Measurements from ENCODE around the gene IL12RB2. TPM values are rescaled to one million over a fixed set of nuclear protein-coding genes. Genes with fewer than 3 reads are reported as not detected.

IL12RB2 gene
- total RNA-seq, 1 donor from 2014 or later = 0.06 TPM

- no peaks in the 10 kb centered on the region for H4K20me1 ChIP-seq (ENCODE audit: low read depth)
- Mint-ChIP-seq H3K9me3 (no peaks in the 10 kb centered on the region), H3K27ac (no peak overlapping the region), H3K36me3 (no peaks in the 10 kb centered on the region), H3K27me3 (ENCODE audit: insufficient read depth, low read depth) (peaks cover 7% of the 10 kb centered on the region), H3K4me1 (peaks cover 4% of the 10 kb centered on the region), H3K4me3 (no peak overlapping the region)
- no peaks in the 10 kb centered on the region for H3K79me2 ChIP-seq (ENCODE audit: low read depth)
- H2AFZ ChIP-seq (replicated peaks) = peak overlapping the region; percentile 81
- H3K27ac ChIP-seq = no peak overlapping the region
- no peaks in the 10 kb centered on the region for H3K27me3 ChIP-seq
- H3K4me2 ChIP-seq = peak overlapping the region; percentile 28
- H3K9ac ChIP-seq = no peak overlapping the region
- no peaks in the 10 kb centered on the region for H3K4me1 ChIP-seq
- DNase-seq (ENCODE audit: low spot score) = peak; percentile 79
- H3K36me3 ChIP-seq = no peaks in the 10 kb centered on the region
- H3F3A ChIP-seq (ENCODE audit: low read depth) = no peaks in the 10 kb centered on the region
- H3K9me3 ChIP-seq (ENCODE audit: low read depth) = no peaks in the 10 kb centered on the region
- TF ChIP-seq EZH2phosphoT487 (IDR thresholded peaks at IDR 0.05) = no peak
- TF ChIP-seq CTCF (IDR thresholded peaks at IDR 0.05) = peak; percentile 81
- no peak for TF ChIP-seq EZH2 (IDR thresholded peaks at IDR 0.05)
- no peak overlapping the region for H3K4me3 ChIP-seq
Observed at GRCh38 chr1:67347688-67348472, 40.2 kb downstream of the IL12RB2 start.

- Mint-ChIP-seq H3K36me3 (no peaks in the 10 kb centered on the region), H3K27me3 (ENCODE audit: insufficient read depth, low read depth) (peaks cover 5% of the 10 kb centered on the region), H3K27ac (no peak overlapping the region), H3K4me3 (no peak overlapping the region), H3K9me3 (no peaks in the 10 kb centered on the region), H3K4me1 (peaks cover 4% of the 10 kb centered on the region)
- no peaks in the 10 kb centered on the region for H3K36me3 ChIP-seq
- H4K20me1 ChIP-seq (ENCODE audit: low read depth) = no peaks in the 10 kb centered on the region
- H3F3A ChIP-seq (ENCODE audit: low read depth) = no peaks in the 10 kb centered on the region
- no peak for TF ChIP-seq EZH2 (IDR thresholded peaks at IDR 0.05)
- TF ChIP-seq EZH2phosphoT487 (IDR thresholded peaks at IDR 0.05) = no peak
- TF ChIP-seq CTCF (IDR thresholded peaks at IDR 0.05) = no peak
- no peak overlapping the region for H3K9ac ChIP-seq
- no peak overlapping the region for H3K4me3 ChIP-seq
- H3K27me3 ChIP-seq = no peaks in the 10 kb centered on the region
- H3K9me3 ChIP-seq (ENCODE audit: low read depth) = no peaks in the 10 kb centered on the region
- H3K4me1 ChIP-seq = no peaks in the 10 kb centered on the region
- H3K4me2 ChIP-seq = no peak overlapping the region
- no peaks in the 10 kb centered on the region for H3K79me2 ChIP-seq (ENCODE audit: low read depth)
- DNase-seq (ENCODE audit: low spot score) = no peak
- H3K27ac ChIP-seq = no peak overlapping the region
- H2AFZ ChIP-seq (replicated peaks) = no peak overlapping the region
Observed at GRCh38 chr1:67348586-67349252, 41.0 kb downstream of the IL12RB2 start.

GRCh38 chr1:67350783-67351182 is 43.1 kb downstream of the IL12RB2 start:
- Mint-ChIP-seq H3K4me3 (no peak overlapping the region), H3K27me3 (ENCODE audit: insufficient read depth, low read depth) (peaks cover 3% of the 10 kb centered on the region), H3K36me3 (no peaks in the 10 kb centered on the region), H3K4me1 (peaks cover 4% of the 10 kb centered on the region), H3K27ac (no peak overlapping the region), H3K9me3 (no peaks in the 10 kb centered on the region)
- DNase-seq (ENCODE audit: low spot score) = no peak
- no peak overlapping the region for H3K4me2 ChIP-seq
- H3K79me2 ChIP-seq (ENCODE audit: low read depth) = no peaks in the 10 kb centered on the region
- no peaks in the 10 kb centered on the region for H3K27me3 ChIP-seq
- TF ChIP-seq CTCF (IDR thresholded peaks at IDR 0.05) = no peak
- TF ChIP-seq EZH2phosphoT487 (IDR thresholded peaks at IDR 0.05) = no peak
- TF ChIP-seq EZH2 (IDR thresholded peaks at IDR 0.05) = no peak
- no peak overlapping the region for H3K4me3 ChIP-seq
- no peak overlapping the region for H3K27ac ChIP-seq
- no peaks in the 10 kb centered on the region for H3K4me1 ChIP-seq
- no peak overlapping the region for H3K9ac ChIP-seq
- H3K9me3 ChIP-seq (ENCODE audit: low read depth) = no peaks in the 10 kb centered on the region
- no peaks in the 10 kb centered on the region for H3F3A ChIP-seq (ENCODE audit: low read depth)
- H3K36me3 ChIP-seq = no peaks in the 10 kb centered on the region
- no peaks in the 10 kb centered on the region for H4K20me1 ChIP-seq (ENCODE audit: low read depth)
- H2AFZ ChIP-seq (replicated peaks) = no peak overlapping the region

Data from neural progenitor cell (in vitro differentiated cells).